Astrocyte (in vitro differentiated cells and primary cell): Measurements from ENCODE around the gene SNRPA. TPM values are rescaled to one million over a fixed set of nuclear protein-coding genes. Genes with fewer than 3 reads are reported as not detected.

Source experiments
- DNase-seq: peaks from one replicate; pipeline ENCODE4 v3.0.0-alpha.2; 2010; ENCODE audit warnings: low read depth
- FAIRE-seq: peaks from 2 replicates; lab custom pipeline; 2011; peaks lifted over from hg19 to GRCh38; lab: Jason Lieb, UNC
- H2AFZ ChIP-seq: 2 replicates; pipeline ENCODE4 v1.6.0; 2012; ENCODE audit warnings: low read depth, low read length, inconsistent platforms
- H3K27ac ChIP-seq: 2 replicates; pipeline ENCODE4 v1.5.1; 2011; ENCODE audit warnings: low read depth, low read length, inconsistent platforms
- H3K27me3 ChIP-seq: 2 replicates; pipeline ENCODE4 v1.6.0; 2011; ENCODE audit warnings: low read length, inconsistent platforms; ENCODE audit not compliant: insufficient read depth
- H3K36me3 ChIP-seq: 2 replicates; pipeline ENCODE4 v1.5.1; 2011; ENCODE audit warnings: low read length, inconsistent platforms; ENCODE audit not compliant: insufficient read depth
- H3K4me1 ChIP-seq: 2 replicates; pipeline ENCODE4 v1.5.1; 2011; ENCODE audit warnings: low read length, inconsistent platforms; ENCODE audit not compliant: insufficient read depth
- H3K4me2 ChIP-seq: 2 replicates; pipeline ENCODE4 v1.6.0; 2012; ENCODE audit warnings: low read length, inconsistent platforms
- H3K4me3 ChIP-seq: 2 replicates; pipeline ENCODE4 v1.5.1; 2011; ENCODE audit warnings: low read depth, mild to moderate bottlenecking, low read length, inconsistent platforms; ENCODE audit not compliant: insufficient read depth
- H3K79me2 ChIP-seq: 2 replicates; pipeline ENCODE4 v1.6.0; 2012; ENCODE audit warnings: mild to moderate bottlenecking, low read length, inconsistent platforms; ENCODE audit not compliant: insufficient read depth
- H3K9ac ChIP-seq: 2 replicates; pipeline ENCODE4 v1.6.0; 2012; ENCODE audit warnings: mild to moderate bottlenecking, low read length, inconsistent platforms
- H3K9me3 ChIP-seq: 2 replicates; pipeline ENCODE4 v1.5.1; 2012; ENCODE audit warnings: low read depth, mild to moderate bottlenecking, low read length, inconsistent platforms; ENCODE audit not compliant: insufficient read depth
- H4K20me1 ChIP-seq: 2 replicates; pipeline ENCODE4 v1.6.0; 2012; ENCODE audit warnings: low read length, inconsistent platforms; ENCODE audit not compliant: insufficient read depth
- H3K27ac Mint-ChIP-seq: one replicate; pipeline ENCODE4 v1.8.0; 2021; ENCODE audit warnings: mild to moderate bottlenecking, mixed read lengths; ENCODE audit not compliant: unreplicated experiment
- H3K27me3 Mint-ChIP-seq: one replicate; pipeline ENCODE4 v1.8.0; 2021; ENCODE audit warnings: low read depth, mixed read lengths; ENCODE audit not compliant: unreplicated experiment
- H3K36me3 Mint-ChIP-seq: one replicate; pipeline ENCODE4 v1.8.0; 2021; ENCODE audit warnings: low read depth, mixed read lengths; ENCODE audit not compliant: unreplicated experiment
- H3K4me1 Mint-ChIP-seq: one replicate; pipeline ENCODE4 v1.8.0; 2021; ENCODE audit warnings: low read depth, mixed read lengths; ENCODE audit not compliant: unreplicated experiment
- H3K4me3 Mint-ChIP-seq: one replicate; pipeline ENCODE4 v1.8.0; 2021; ENCODE audit warnings: mild to moderate bottlenecking, moderate library complexity, mixed read lengths; ENCODE audit not compliant: unreplicated experiment
- H3K9me3 Mint-ChIP-seq: one replicate; pipeline ENCODE4 v1.8.0; 2021; ENCODE audit warnings: mild to moderate bottlenecking, mixed read lengths; ENCODE audit not compliant: unreplicated experiment
- EZH2 ChIP-seq: IDR thresholded peaks from 2 replicates; pipeline ENCODE4 v1.6.1; 2012; ENCODE audit warnings: mild to moderate bottlenecking, low read length, inconsistent platforms; ENCODE audit not compliant: insufficient read depth
- total RNA-seq: library from RNA; stranded (reverse); gene quantifications from 2 replicates; pipeline ENCODE4 v1.2.1, GENCODE V29; 2021
- TF ChIP-seq, protein P1 (sequence below): IDR thresholded peaks from 2 replicates; pipeline ENCODE4 v1.5.1; 2011; ENCODE audit warnings: low read depth, mild to moderate bottlenecking, inconsistent platforms, low read length, moderate library complexity; ENCODE audit not compliant: insufficient read depth

The SNRPA gene
- total RNA-seq, 1 donor from 2014 or later = 67.0 TPM

DNA sequence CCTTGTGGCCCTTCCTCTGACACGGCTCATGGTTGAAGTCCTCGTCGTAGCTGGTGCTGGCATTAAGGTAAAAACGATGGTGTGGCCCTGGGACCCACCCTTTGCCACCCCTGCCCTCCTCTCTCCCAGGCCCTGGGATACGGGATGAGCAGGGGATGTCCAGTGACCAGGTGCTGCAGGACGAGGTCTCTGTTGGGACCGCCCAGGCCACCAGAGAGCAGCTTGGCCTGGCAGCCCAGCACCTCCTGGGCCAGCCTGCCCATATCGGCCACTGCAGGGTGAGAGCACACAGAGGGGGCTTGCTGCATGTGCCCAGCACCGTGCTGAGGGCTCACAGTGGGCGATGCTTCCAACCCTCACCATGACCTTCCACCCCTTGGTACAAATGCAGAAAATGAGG is 7.1 kb upstream of the SNRPA start:
- Mint-ChIP-seq H3K27ac (no peak overlapping the region), H3K4me3 (peak overlapping the region; percentile 57), H3K36me3 (peaks cover 15% of the 10 kb centered on the region), H3K9me3 (no peaks in the 10 kb centered on the region), H3K27me3 (no peaks in the 10 kb centered on the region), H3K4me1 (peaks cover 14% of the 10 kb centered on the region)
- H3K4me1 ChIP-seq = peaks cover 8% of the 10 kb centered on the region
- H2AFZ ChIP-seq = no peak overlapping the region
- peaks cover 3% of the 10 kb centered on the region for H3K36me3 ChIP-seq
- no peaks in the 10 kb centered on the region for H4K20me1 ChIP-seq
- no peak overlapping the region for H3K4me3 ChIP-seq
- no peaks in the 10 kb centered on the region for H3K27me3 ChIP-seq
- FAIRE-seq (no peak), DNase-seq (no peak)
- H3K79me2 ChIP-seq = no peaks in the 10 kb centered on the region
- no peak overlapping the region for H3K4me2 ChIP-seq
- H3K9ac ChIP-seq = no peak overlapping the region
- no peak overlapping the region for H3K27ac ChIP-seq
- no peaks in the 10 kb centered on the region for H3K9me3 ChIP-seq
- TF ChIP-seq, protein P1, sequence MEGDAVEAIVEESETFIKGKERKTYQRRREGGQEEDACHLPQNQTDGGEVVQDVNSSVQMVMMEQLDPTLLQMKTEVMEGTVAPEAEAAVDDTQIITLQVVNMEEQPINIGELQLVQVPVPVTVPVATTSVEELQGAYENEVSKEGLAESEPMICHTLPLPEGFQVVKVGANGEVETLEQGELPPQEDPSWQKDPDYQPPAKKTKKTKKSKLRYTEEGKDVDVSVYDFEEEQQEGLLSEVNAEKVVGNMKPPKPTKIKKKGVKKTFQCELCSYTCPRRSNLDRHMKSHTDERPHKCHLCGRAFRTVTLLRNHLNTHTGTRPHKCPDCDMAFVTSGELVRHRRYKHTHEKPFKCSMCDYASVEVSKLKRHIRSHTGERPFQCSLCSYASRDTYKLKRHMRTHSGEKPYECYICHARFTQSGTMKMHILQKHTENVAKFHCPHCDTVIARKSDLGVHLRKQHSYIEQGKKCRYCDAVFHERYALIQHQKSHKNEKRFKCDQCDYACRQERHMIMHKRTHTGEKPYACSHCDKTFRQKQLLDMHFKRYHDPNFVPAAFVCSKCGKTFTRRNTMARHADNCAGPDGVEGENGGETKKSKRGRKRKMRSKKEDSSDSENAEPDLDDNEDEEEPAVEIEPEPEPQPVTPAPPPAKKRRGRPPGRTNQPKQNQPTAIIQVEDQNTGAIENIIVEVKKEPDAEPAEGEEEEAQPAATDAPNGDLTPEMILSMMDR = no peak
- TF ChIP-seq EZH2 = no peak

DNA sequence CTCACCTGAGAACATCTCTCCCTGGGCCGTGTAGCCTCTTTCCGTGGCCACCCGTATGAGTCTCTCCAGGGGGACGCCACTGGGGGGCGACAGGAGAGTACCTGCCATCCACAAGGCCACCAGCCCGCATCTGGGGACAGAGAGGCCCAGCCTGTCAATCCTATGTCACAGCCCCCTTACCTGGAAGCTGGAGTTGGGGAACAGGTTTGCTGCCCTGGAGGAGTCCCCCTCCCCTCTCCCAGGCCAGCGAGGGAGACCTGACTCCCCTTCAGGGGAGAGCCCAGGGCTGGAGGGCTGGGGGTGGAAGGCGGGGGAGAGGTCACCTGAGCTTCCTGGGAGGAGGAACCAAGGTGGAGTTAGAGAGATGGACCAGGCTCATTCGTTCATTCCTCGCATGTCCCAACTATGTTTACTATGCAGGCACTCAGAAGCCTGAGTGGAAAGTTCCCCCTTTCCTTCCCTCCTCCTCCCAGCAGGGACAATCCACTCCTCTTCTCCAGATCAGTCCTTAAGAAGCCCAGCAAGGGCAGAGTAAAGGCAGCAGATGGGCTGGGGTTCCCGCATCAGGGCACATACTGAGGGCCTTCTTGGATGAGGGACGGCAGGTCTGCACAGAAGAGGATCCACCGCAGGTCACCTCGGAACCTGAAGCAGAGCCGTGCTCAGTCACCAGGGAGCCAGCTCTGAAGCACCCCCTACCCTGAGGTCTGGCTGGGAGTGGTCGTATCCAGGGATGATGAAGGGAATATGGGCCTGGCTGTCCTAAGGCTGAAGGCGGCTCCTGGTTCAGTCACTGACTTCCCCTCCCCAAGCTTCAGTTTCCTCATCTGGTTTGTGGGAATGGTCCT is 6.2 kb upstream of the SNRPA start:
- Mint-ChIP-seq H3K36me3 (peaks cover 12% of the 10 kb centered on the region), H3K4me3 (no peak overlapping the region), H3K4me1 (peaks cover 14% of the 10 kb centered on the region), H3K27ac (peak overlapping the region; percentile 81), H3K9me3 (no peaks in the 10 kb centered on the region), H3K27me3 (no peaks in the 10 kb centered on the region)
- H3K4me3 ChIP-seq = no peak overlapping the region
- H3K4me2 ChIP-seq = peak overlapping the region; percentile 49
- FAIRE-seq = no peak
- H3K9me3 ChIP-seq = no peaks in the 10 kb centered on the region
- H3K9ac ChIP-seq = peak overlapping the region; percentile 43
- DNase-seq = no peak
- TF ChIP-seq, protein P1 = no peak
- no peak for TF ChIP-seq EZH2
- peak overlapping the region; percentile 34 for H3K27ac ChIP-seq
- no peaks in the 10 kb centered on the region for H3K27me3 ChIP-seq
- H2AFZ ChIP-seq = peak overlapping the region; percentile 42
- no peaks in the 10 kb centered on the region for H4K20me1 ChIP-seq
- no peaks in the 10 kb centered on the region for H3K79me2 ChIP-seq
- H3K4me1 ChIP-seq = peaks cover 10% of the 10 kb centered on the region
- peaks cover under 1% of the 10 kb centered on the region for H3K36me3 ChIP-seq

DNA sequence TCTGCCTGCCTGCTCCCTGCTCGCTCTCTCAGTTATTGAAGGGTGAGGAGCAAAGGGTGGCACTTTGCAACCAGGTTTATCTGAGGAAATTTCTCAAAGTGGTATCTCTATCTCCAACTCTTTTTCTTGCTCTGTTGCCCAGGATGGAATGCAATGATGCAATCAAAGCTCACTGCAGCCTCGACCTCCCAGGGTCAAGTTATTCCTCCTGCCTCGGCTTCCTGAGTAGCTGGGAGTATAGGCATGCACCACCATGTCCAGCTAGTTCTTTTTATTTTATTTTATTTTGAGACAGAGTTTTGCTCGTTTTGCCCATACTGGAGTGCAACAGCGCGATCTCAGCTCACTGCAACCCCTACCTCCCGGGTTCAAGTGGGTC is 5.6 kb upstream of the SNRPA start:
- Histone ChIP-seq H2AFZ (peak overlapping the region; percentile 42), H3K27ac (peak overlapping the region; percentile 34)
- no peak overlapping the region for H3K4me3 Mint-ChIP-seq

More for the DNA sequence above, 5.6 kb upstream of the SNRPA start:
- H3K27me3 Mint-ChIP-seq = no peaks in the 10 kb centered on the region
- peak; percentile 39 for DNase-seq
- TF ChIP-seq, protein P1 = no peak
- H3K9me3 Mint-ChIP-seq = no peaks in the 10 kb centered on the region
- H3K4me1 ChIP-seq = peaks cover 15% of the 10 kb centered on the region
- no peaks in the 10 kb centered on the region for H3K27me3 ChIP-seq
- H3K4me1 Mint-ChIP-seq = peaks cover 14% of the 10 kb centered on the region
- no peaks in the 10 kb centered on the region for H3K79me2 ChIP-seq
- H3K9me3 ChIP-seq = no peaks in the 10 kb centered on the region
- H3K4me2 ChIP-seq = peak overlapping the region; percentile 49
- no peaks in the 10 kb centered on the region for H4K20me1 ChIP-seq
- H3K9ac ChIP-seq = peak overlapping the region; percentile 43
- no peaks in the 10 kb centered on the region for H3K36me3 ChIP-seq
- peaks cover 12% of the 10 kb centered on the region for H3K36me3 Mint-ChIP-seq
- peak overlapping the region; percentile 81 for H3K27ac Mint-ChIP-seq
- H3K4me3 ChIP-seq = no peak overlapping the region
- FAIRE-seq = no peak
